Spleen (tissue), 11 donors: Measurements from ENCODE around the gene EDN3. TPM values are rescaled to one million over a fixed set of nuclear protein-coding genes. Genes with fewer than 3 reads are reported as not detected.

Experiments used
- DNase-seq: peaks from one replicate; pipeline ENCODE4 v3.0.0-alpha.2; 2020
- H3K27ac ChIP-seq, 8 donors: fragments of 200-600 bp; sonication (generic) in 7 of 8; 1 replicate in 4 of 8; 2 replicates in 4 of 8; pipeline versions ENCODE4 v1.5.0 to v1.8.0; 2016 to 2021; ENCODE audit warnings: inconsistent platforms in 4 of 8, mild to moderate bottlenecking in 4 of 8, moderate library complexity in 1 of 8
- H3K27me3 ChIP-seq, 7 donors: fragments of 200-600 bp; sonication (generic) in 6 of 7; replicated peaks in 1 of 7; 1 replicate in 4 of 7; 2 replicates in 3 of 7; pipeline versions ENCODE4 v1.5.0 to v1.8.0; 2016 to 2021; ENCODE audit warnings: inconsistent platforms in 3 of 7, mild to moderate bottlenecking in 1 of 7
- H3K36me3 ChIP-seq, 6 donors: fragments of 200-600 bp; sonication (generic) in 5 of 6; 1 replicate in 4 of 6; 2 replicates in 2 of 6; pipeline versions ENCODE4 v1.5.0 to v1.8.0; 2016 to 2021; ENCODE audit warnings: inconsistent platforms in 2 of 6
- H3K4me1 ChIP-seq, 6 donors: fragments of 200-600 bp; sonication (generic) in 5 of 6; 1 replicate in 3 of 6; 2 replicates in 3 of 6; pipeline versions ENCODE4 v1.5.0 to v1.8.0; 2016 to 2021; ENCODE audit warnings: inconsistent platforms in 3 of 6
- H3K4me3 ChIP-seq, 8 donors: fragments of 200-600 bp; sonication (generic) in 7 of 8; 1 replicate in 4 of 8; 2 replicates in 4 of 8; pipeline versions ENCODE4 v1.5.0 to v1.8.0; 2016 to 2021; ENCODE audit warnings: inconsistent platforms in 4 of 8, mild to moderate bottlenecking in 4 of 8, moderate library complexity in 2 of 8
- H3K9me3 ChIP-seq, 8 donors: fragments of 200-600 bp; sonication (generic) in 7 of 8; 1 replicate in 4 of 8; 2 replicates in 4 of 8; pipeline versions ENCODE4 v1.5.0 to v1.8.0; 2016 to 2021; ENCODE audit warnings: inconsistent platforms in 4 of 8
- CTCF ChIP-seq, 11 experiments: fragments of 200-600 bp in 7 of 11; fragments of 450-650 bp in 4 of 11; sonication (generic) in 4 of 11; IDR thresholded peaks in 8 of 11; conservative IDR thresholded peaks in 3 of 11; 1 replicate in 7 of 11; 2 replicates in 4 of 11; pipeline versions ENCODE4 v1.4.0 to v1.8.0; 2016 to 2021; ENCODE audit warnings: antibody characterized with exemption in 11 of 11, inconsistent platforms in 4 of 11, mild to moderate bottlenecking in 1 of 11
- POLR2A ChIP-seq, 3 donors: fragments of 450-650 bp; IDR thresholded peaks; one replicate each; pipeline ENCODE4 v1.5.1; 2017; ENCODE audit warnings: antibody characterized with exemption in 3 of 3, mild to moderate bottlenecking in 1 of 3
- POLR2AphosphoS5 ChIP-seq, 3 donors: sonication (generic); formaldehyde crosslinking; IDR thresholded peaks; one replicate each; pipeline ENCODE4 v1.5.1; 2017; ENCODE audit warnings: antibody characterized with exemption in 3 of 3
- whole genome bisulfite sequencing, 5 donors: extraction: QIAGEN DNeasy Blood & Tissue Kit in 3 of 5; methylation state at CpG; one replicate each; pipeline versions ENCODE4 v1.1.5 to v1.1.7; 2013 to 2018; 5-methylcytosine and 5-hydroxymethylcytosine counted together
- intact Hi-C: fragments of 100-400 bp; cut with DNase I; formaldehyde crosslinking; loops from one replicate; pipeline ENCODE4 v1.15.0; 2023; ENCODE audit warnings: low total_unique reads
- polyA plus RNA-seq, 3 donors: library from polyadenylated mRNA; stranded (reverse); fragments of 200-250 nt; gene quantifications; one replicate each; pipeline ENCODE4 v1.2.1, GENCODE V29; 2013
- total RNA-seq, 7 donors: library from RNA; depleted of rRNA in 3 of 7; stranded (reverse); fragments of >200 nt in 3 of 7; fragmentation: NEBNext Ultra II Directional in 4 of 7; extraction: Animal tissue kit (Norgen Biotek cat#: 25700) in 4 of 7; gene quantifications; one replicate each; pipeline versions ENCODE4 v1.1.0 to v1.2.1, GENCODE V29; 2016 to 2021
- donor health status: healthy with polysubstance abuse.
- donor health status: DM: no; HTN: no; CAD: no; lungs with moderate emphysema.
- donor health status: DM: no; HTN: no; CAD: no.
- donor health status: Bipolar disorder and iron deficiency.
- donor health status: healthy.
- donor health status: DM: no; HTN: no; CAD: no.
- donor health status: DM: yes; HTN: yes; CAD: no.

Gene EDN3
- total and polyA plus RNA-seq, 10 donors: 1.6 to 13.6 (median 6.1) TPM

GRCh38 chr20:59305908-59306655, 5.7 kb downstream of the EDN3 start:
- intact Hi-C loops: no loop called here
- H3K4me1 ChIP-seq: peaks cover 0 to under 1% (median 0%) of the 10 kb centered on the region in 6 donors
- no peak overlapping the region for H3K27ac ChIP-seq
- no peaks in the 10 kb centered on the region for H3K36me3 ChIP-seq
- H3K9me3 ChIP-seq: no peaks in the 10 kb centered on the region
- TF ChIP-seq POLR2A (IDR thresholded peaks at IDR 0.05): no peak
- no peak for TF ChIP-seq CTCF (IDR thresholded peaks at IDR 0.05 in 8 of 11, conservative IDR thresholded peaks at IDR 0.05 in 3 of 11)
- TF ChIP-seq POLR2AphosphoS5 (IDR thresholded peaks at IDR 0.05): no peak
- DNase-seq: no peak
- WGBS, 5 donors: 79 to 92% (median 84%) methylated on average over 7 of the region's 7 CpGs
- H3K27me3 ChIP-seq: peaks cover 0 to 44% (median 7%) of the 10 kb centered on the region in 7 donors
- H3K4me3 ChIP-seq: no peak overlapping the region

GRCh38 chr20:59307270-59307669, 6.9 kb downstream of the EDN3 start:
- H3K4me1 ChIP-seq: no peaks in the 10 kb centered on the region
- H3K36me3 ChIP-seq: no peaks in the 10 kb centered on the region
- H3K4me3 ChIP-seq: no peak overlapping the region
- intact Hi-C loops: no loop called here
- no peaks in the 10 kb centered on the region for H3K9me3 ChIP-seq
- no peak for DNase-seq
- H3K27me3 ChIP-seq: peaks cover 0 to 32% (median 3%) of the 10 kb centered on the region in 7 donors
- 72 to 89% (median 88%) methylated on average over 2 to 3 of the region's 3 CpGs for WGBS, 5 donors
- TF ChIP-seq POLR2A (IDR thresholded peaks at IDR 0.05) (no peak), CTCF (IDR thresholded peaks at IDR 0.05 in 8 of 11, conservative IDR thresholded peaks at IDR 0.05 in 3 of 11) (no peak), POLR2AphosphoS5 (IDR thresholded peaks at IDR 0.05) (no peak)
- no peak overlapping the region for H3K27ac ChIP-seq

DNA sequence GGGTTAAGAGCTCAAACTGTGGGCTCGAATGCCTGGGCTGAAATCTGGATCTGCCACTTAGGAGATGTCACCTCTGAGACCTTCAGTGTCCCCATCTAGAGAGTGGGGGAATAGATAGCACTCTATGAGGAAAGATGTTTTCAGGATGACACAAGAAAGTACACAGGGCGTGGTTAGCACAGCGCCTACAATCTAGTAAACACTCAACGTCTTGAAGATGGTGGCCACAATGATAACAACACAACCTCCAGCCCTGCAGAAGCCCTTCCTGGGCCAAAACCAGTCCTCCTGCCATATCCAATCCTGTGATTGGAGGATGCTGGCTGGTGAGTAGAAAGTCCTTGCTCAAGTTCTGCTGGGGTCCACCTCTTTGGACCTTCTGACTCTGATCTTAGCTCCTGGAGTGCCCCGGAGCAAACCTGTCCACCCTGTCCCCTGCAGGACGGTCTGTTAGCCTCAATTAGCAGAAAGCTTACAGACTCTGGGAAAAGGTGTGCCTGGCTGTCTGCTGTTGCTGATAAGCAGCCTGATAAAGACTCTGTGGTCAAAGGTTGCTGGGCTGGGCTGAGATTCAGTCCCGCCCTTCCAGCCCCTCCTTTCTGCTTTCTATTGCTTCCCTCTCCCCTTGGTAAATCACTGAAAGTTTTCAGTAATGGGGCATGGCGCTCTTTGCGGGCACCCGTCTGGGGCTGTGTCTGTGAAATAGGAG, 8.2 kb downstream of the EDN3 start:
- H3K27me3 ChIP-seq: peaks cover 0 to 19% (median 0%) of the 10 kb centered on the region in 7 donors
- no peaks in the 10 kb centered on the region for H3K9me3 ChIP-seq
- 73 to 84% (median 81%) methylated on average over 10 of the region's 10 CpGs for WGBS, 5 donors
- DNase-seq: no peak
- no peaks in the 10 kb centered on the region for H3K36me3 ChIP-seq
- intact Hi-C loops: no loop called here
- H3K27ac ChIP-seq: no peak overlapping the region
- H3K4me1 ChIP-seq: no peaks in the 10 kb centered on the region
- TF ChIP-seq CTCF (IDR thresholded peaks at IDR 0.05 in 8 of 11, conservative IDR thresholded peaks at IDR 0.05 in 3 of 11) (no peak), POLR2A (IDR thresholded peaks at IDR 0.05) (no peak), POLR2AphosphoS5 (IDR thresholded peaks at IDR 0.05) (no peak)
- H3K4me3 ChIP-seq: no peak overlapping the region

GRCh38 chr20:59309218-59309617, 8.8 kb downstream of the EDN3 start:
- no peak for DNase-seq
- Histone ChIP-seq H3K9me3 (no peaks in the 10 kb centered on the region), H3K27me3 (peaks cover 0 to 13% (median 0%) of the 10 kb centered on the region in 7 donors), H3K4me3 (no peak overlapping the region), H3K36me3 (no peaks in the 10 kb centered on the region), H3K27ac (no peak overlapping the region), H3K4me1 (no peaks in the 10 kb centered on the region)
- WGBS, 5 donors: 69 to 80% (median 77%) methylated on average over 3 of the region's 3 CpGs
- intact Hi-C loops: no loop called here
- no peak for TF ChIP-seq POLR2AphosphoS5 (IDR thresholded peaks at IDR 0.05)
- TF ChIP-seq POLR2A (IDR thresholded peaks at IDR 0.05): no peak
- TF ChIP-seq CTCF (IDR thresholded peaks at IDR 0.05 in 8 of 11, conservative IDR thresholded peaks at IDR 0.05 in 3 of 11): no peak
